Rectal smooth muscle tissue (tissue), 1 donor: ENCODE data around the gene SUPT16H.

Source experiments
- H3K27ac ChIP-seq: one replicate; pipeline ENCODE4 v1.7.0; 2013; ENCODE audit warnings: low read depth, low read length, inconsistent platforms
- H3K27me3 ChIP-seq: one replicate; pipeline ENCODE4 v1.7.0; 2013; ENCODE audit warnings: low read length; ENCODE audit not compliant: control insufficient read depth, insufficient read depth
- H3K36me3 ChIP-seq: one replicate; pipeline ENCODE4 v1.7.0; 2013; ENCODE audit warnings: low read length; ENCODE audit not compliant: control insufficient read depth, insufficient read depth
- H3K4me1 ChIP-seq: one replicate; pipeline ENCODE4 v1.7.0; 2013; ENCODE audit warnings: low read length; ENCODE audit not compliant: control insufficient read depth, insufficient read depth
- H3K4me3 ChIP-seq: one replicate; pipeline ENCODE4 v1.7.0; 2013; ENCODE audit warnings: low read length
- H3K9ac ChIP-seq: one replicate; pipeline ENCODE4 v1.7.0; 2013; ENCODE audit warnings: low read length

SUPT16H gene

GRCh38 chr14:21383848-21384493 is at the start of gene SUPT16H:
Gene SUPT16H (minus strand): TSS chr14:21384019. CDS start chr14:21383927, 92 bp downstream.
- Histone ChIP-seq H3K27me3 (no peaks in the 10 kb centered on the region), H3K9ac (peak within 1 kb of the TSS; percentile 63), H3K36me3 (peaks cover 8% of the 10 kb centered on the region)

DNA sequence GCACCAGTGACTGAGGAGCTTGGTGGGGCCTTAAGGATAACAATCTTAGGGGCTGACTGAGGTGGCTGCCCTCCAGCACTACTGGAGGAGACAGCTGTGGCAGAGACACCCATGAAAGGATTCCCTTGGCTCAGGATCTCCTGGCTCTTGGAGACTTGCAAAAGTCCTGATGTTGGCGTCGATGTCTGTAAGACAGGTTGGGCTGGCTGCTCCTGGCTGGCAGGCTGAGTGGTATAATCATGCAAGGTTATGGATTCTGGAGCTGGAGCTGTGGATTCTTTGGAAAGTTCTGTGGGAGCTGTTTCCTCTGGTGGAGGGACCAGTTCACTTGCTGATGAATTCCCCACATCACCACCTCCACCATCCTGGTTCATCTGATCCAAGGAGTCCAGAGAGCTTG is 47.3 kb upstream of the SUPT16H start:
- Histone ChIP-seq H3K27me3 (no peaks in the 10 kb centered on the region), H3K9ac (no peak overlapping the region), H3K4me3 (no peak overlapping the region), H3K4me1 (no peaks in the 10 kb centered on the region), H3K36me3 (peaks cover 41% of the 10 kb centered on the region), H3K27ac (no peak overlapping the region)

More at GRCh38 chr14:21383848-21384493, at the start of gene SUPT16H:
- Histone ChIP-seq H3K4me3 (peak within 1 kb of the TSS; percentile 80), H3K27ac (peak within 1 kb of the TSS; percentile 97), H3K4me1 (peaks cover 10% of the 10 kb centered on the region)

GRCh38 chr14:21428930-21429329 is 45.1 kb upstream of the SUPT16H start:
- Histone ChIP-seq H3K4me1 (no peaks in the 10 kb centered on the region), H3K27ac (no peak overlapping the region), H3K4me3 (no peak overlapping the region), H3K27me3 (no peaks in the 10 kb centered on the region), H3K9ac (no peak overlapping the region), H3K36me3 (peaks cover 50% of the 10 kb centered on the region)

DNA sequence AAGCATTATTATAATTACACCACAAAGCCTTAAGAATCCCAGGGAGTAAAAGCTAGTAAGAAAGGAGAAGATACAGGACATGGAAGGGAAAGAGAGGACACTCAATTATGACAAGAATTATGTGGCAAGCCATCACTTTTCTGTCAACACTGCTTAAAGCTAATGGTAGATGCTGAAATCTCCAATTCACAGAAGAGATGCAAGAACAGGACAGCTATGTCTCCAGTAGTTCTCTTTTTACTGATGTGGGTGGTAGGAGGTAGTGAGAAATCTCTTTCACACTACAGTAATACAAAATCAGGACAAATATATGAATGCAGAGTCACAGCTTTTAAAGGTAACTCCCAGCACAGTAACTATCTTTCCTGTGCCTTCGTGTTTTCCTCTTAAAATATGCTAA is 42.9 kb upstream of the SUPT16H start:
- no peak overlapping the region for H3K4me3 ChIP-seq
- H3K27ac ChIP-seq = no peak overlapping the region
- no peaks in the 10 kb centered on the region for H3K27me3 ChIP-seq
- H3K36me3 ChIP-seq = peaks cover 58% of the 10 kb centered on the region
- H3K4me1 ChIP-seq = no peaks in the 10 kb centered on the region
- H3K9ac ChIP-seq = no peak overlapping the region

- no peak overlapping the region for H3K9ac ChIP-seq
- no peaks in the 10 kb centered on the region for H3K4me1 ChIP-seq
- H3K27me3 ChIP-seq = no peaks in the 10 kb centered on the region
- no peak overlapping the region for H3K4me3 ChIP-seq
- no peak overlapping the region for H3K27ac ChIP-seq
- peaks cover 27% of the 10 kb centered on the region for H3K36me3 ChIP-seq
Observed at GRCh38 chr14:21419528-21419927, 35.7 kb upstream of the SUPT16H start.

- Histone ChIP-seq H3K27me3 (no peaks in the 10 kb centered on the region), H3K9ac (no peak overlapping the region), H3K27ac (no peak overlapping the region), H3K4me3 (no peak overlapping the region), H3K36me3 (peaks cover 28% of the 10 kb centered on the region), H3K4me1 (no peaks in the 10 kb centered on the region)
Observed at GRCh38 chr14:21415329-21415728, 31.5 kb upstream of the SUPT16H start.

GRCh38 chr14:21414137-21414631 is 30.4 kb upstream of the SUPT16H start:
- Histone ChIP-seq H3K4me1 (no peaks in the 10 kb centered on the region), H3K4me3 (no peak overlapping the region), H3K27me3 (no peaks in the 10 kb centered on the region), H3K27ac (no peak overlapping the region), H3K9ac (no peak overlapping the region), H3K36me3 (peaks cover 27% of the 10 kb centered on the region)

DNA sequence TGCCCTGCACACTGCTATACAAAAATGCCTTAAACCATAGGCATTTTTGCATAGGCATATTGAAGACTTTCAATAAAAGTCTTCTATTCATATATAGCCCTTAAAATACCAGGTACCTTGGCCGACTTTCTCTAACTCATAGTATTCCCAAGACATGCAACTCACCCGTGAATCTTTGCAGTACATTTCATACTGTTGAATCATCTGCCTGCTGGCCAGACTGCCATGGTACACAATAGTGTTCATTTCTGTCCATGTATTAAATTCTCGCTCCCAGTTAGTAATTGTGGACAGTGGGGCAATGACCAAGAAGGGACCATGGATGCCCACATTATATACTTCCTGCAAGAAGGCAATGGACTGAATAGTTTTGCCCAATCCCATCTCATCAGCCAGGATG is 24.3 kb upstream of the SUPT16H start:
- no peaks in the 10 kb centered on the region for H3K4me1 ChIP-seq
- no peaks in the 10 kb centered on the region for H3K27me3 ChIP-seq
- H3K4me3 ChIP-seq = no peak overlapping the region
- no peak overlapping the region for H3K9ac ChIP-seq
- H3K27ac ChIP-seq = no peak overlapping the region
- H3K36me3 ChIP-seq = peaks cover 41% of the 10 kb centered on the region

- Histone ChIP-seq H3K4me3 (no peak overlapping the region), H3K4me1 (no peaks in the 10 kb centered on the region), H3K27ac (no peak overlapping the region), H3K27me3 (no peaks in the 10 kb centered on the region), H3K36me3 (peaks cover 52% of the 10 kb centered on the region), H3K9ac (no peak overlapping the region)
Observed at GRCh38 chr14:21406213-21406612, 22.4 kb upstream of the SUPT16H start.

- no peak overlapping the region for H3K4me3 ChIP-seq
- H3K27me3 ChIP-seq = no peaks in the 10 kb centered on the region
- H3K36me3 ChIP-seq = peaks cover 54% of the 10 kb centered on the region
- H3K4me1 ChIP-seq = no peaks in the 10 kb centered on the region
- no peak overlapping the region for H3K9ac ChIP-seq
- H3K27ac ChIP-seq = no peak overlapping the region
Observed at GRCh38 chr14:21405097-21405496, 21.3 kb upstream of the SUPT16H start.

DNA sequence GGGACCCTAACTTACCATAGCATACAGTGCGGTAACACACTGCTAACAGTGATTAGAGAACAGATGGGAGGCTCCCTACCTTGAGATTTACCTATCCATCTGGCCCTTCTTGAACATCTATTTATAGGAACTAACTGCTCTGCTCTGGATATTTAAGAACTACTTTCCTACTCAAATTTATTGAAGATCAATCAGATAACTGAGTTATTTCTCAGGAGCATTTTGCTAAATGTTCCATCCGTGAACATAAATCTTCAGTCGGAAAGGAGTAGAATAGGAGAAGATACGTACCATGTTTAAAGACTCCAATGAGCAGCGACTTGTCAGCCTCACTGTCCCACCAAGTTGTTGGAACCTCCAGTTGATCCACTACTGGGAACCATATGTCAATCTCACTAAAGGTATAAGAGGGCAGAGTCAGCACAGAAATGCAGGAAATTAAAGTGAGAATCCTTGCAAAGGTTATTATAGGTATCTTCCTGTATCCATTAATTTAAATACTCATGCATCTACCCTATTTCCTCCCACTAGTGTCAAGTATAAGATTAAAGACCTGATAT is 15.6 kb upstream of the SUPT16H start:
- Histone ChIP-seq H3K27ac (no peak overlapping the region), H3K27me3 (no peaks in the 10 kb centered on the region), H3K36me3 (peaks cover 60% of the 10 kb centered on the region), H3K9ac (no peak overlapping the region), H3K4me3 (no peak overlapping the region), H3K4me1 (no peaks in the 10 kb centered on the region)

DNA sequence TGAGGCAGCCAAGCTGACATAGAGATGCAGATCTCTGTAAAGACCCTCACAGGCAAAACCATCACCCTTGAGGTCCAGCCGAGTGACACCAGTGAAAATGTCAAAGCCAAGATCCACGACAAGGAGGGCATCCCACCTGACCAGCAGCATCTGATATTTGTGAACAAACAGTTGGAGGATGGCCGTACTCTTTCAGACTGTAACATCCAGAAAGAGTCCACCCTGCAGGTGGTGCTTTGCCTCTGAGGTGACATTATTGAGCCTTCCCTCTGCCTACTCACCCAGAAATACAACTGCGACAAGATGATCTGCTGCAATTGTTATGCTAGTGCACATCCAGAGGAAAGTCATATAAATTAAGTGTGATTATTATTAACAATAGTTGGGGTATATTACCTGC is 15.1 kb upstream of the SUPT16H start:
- Histone ChIP-seq H3K4me1 (no peaks in the 10 kb centered on the region), H3K36me3 (peaks cover 62% of the 10 kb centered on the region), H3K4me3 (no peak overlapping the region), H3K27ac (no peak overlapping the region), H3K27me3 (no peaks in the 10 kb centered on the region), H3K9ac (no peak overlapping the region)

DNA sequence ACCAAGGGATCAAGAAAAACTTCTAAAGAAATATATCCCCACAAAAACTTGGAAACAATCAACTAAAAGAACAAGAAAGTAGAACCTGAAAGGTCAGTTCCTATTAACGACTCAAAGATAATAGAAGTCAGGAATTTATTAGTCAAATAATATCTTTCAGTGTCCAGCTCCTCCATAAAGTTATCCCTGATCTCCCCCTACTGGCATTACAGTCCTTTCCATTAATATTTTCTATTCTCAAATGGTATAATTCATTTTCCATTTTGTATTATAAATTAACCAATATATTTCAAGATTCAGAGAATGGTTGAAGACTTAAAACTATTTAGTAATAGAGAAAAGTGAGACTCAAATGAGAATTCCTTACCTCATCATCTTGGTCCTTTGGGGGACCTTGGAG is 11.6 kb upstream of the SUPT16H start:
- Histone ChIP-seq H3K27ac (no peak overlapping the region), H3K36me3 (peaks cover 61% of the 10 kb centered on the region), H3K27me3 (no peaks in the 10 kb centered on the region), H3K9ac (no peak overlapping the region), H3K4me3 (no peak overlapping the region), H3K4me1 (no peaks in the 10 kb centered on the region)
